Activated CD8-positive, alpha-beta T cell treated with anti-CD3 and anti-CD28 coated beads for 36 hours (primary cell): ENCODE measurements around the gene INSL3. TPM values are rescaled to one million over a fixed set of nuclear protein-coding genes. Genes with fewer than 3 reads are reported as not detected.

Experiments used
- ATAC-seq: fragments of 200-7000 bp; cut with Tn5 transposase; one replicate; pipeline ENCODE4 v1.10.0; 2021; ENCODE audit warnings: mild to moderate bottlenecking, moderate library complexity
- CTCF ChIA-PET: fragments of 350-600 bp; sonication (Branson Sonifier 250); formaldehyde crosslinking; loops from one replicate; lab custom pipeline; 2021; ENCODE audit warnings: antibody characterized with exemption; lab: Charles Lee
- POLR2A ChIA-PET: fragments of 350-600 bp; sonication (Branson Sonifier 250); formaldehyde crosslinking; loops from one replicate; lab custom pipeline; 2021; ENCODE audit warnings: antibody characterized with exemption; lab: Charles Lee
- DNase-seq: peaks from one replicate; pipeline ENCODE4 v3.0.0-alpha.2; 2020
- H3K27ac Mint-ChIP-seq: one replicate; pipeline ENCODE4 v1.8.0; 2021; ENCODE audit warnings: mild to moderate bottlenecking, mixed read lengths
- H3K27me3 Mint-ChIP-seq: one replicate; pipeline ENCODE4 v1.8.0; 2021; ENCODE audit warnings: mixed read lengths
- H3K36me3 Mint-ChIP-seq: one replicate; pipeline ENCODE4 v1.8.0; 2021; ENCODE audit warnings: low read depth, mixed read lengths
- H3K4me1 Mint-ChIP-seq: one replicate; pipeline ENCODE4 v1.8.0; 2021; ENCODE audit warnings: low read depth, mixed read lengths
- H3K4me3 Mint-ChIP-seq: one replicate; pipeline ENCODE4 v1.8.0; 2021; ENCODE audit warnings: mild to moderate bottlenecking, moderate library complexity, mixed read lengths
- H3K9me3 Mint-ChIP-seq: one replicate; pipeline ENCODE4 v1.8.0; 2021; ENCODE audit warnings: mixed read lengths
- CTCF ChIP-seq: fragments of 200-600 bp; IDR thresholded peaks from one replicate; pipeline ENCODE4 v1.8.0; 2022; ENCODE audit warnings: antibody characterized with exemption, mild to moderate bottlenecking
- intact Hi-C: fragments of 100-400 bp; cut with micrococcal nuclease; formaldehyde crosslinking; loops from one replicate; pipeline ENCODE4 v1.10.0; 2022
- total RNA-seq, 2 experiments: library from RNA; stranded (reverse); gene quantifications; one replicate each; pipeline ENCODE4 v1.2.3, GENCODE V29; 2021

The INSL3 gene
- 1 to 10 TPM; 5.9 to 6.9 TPM for total RNA-seq

- Mint-ChIP-seq H3K36me3 (peaks cover 5% of the 10 kb centered on the region), H3K4me1 (no peaks in the 10 kb centered on the region), H3K9me3 (no peaks in the 10 kb centered on the region), H3K27me3 (no peaks in the 10 kb centered on the region), H3K27ac (no peak within 1 kb of the TSS), H3K4me3 (no peak within 1 kb of the TSS)
- no peak for ATAC-seq
- TF ChIP-seq CTCF: no peak
- no peak for DNase-seq
- intact Hi-C loops: no loop called here
- POLR2A ChIA-PET: no interaction called here
- CTCF ChIA-PET: no interaction called here
These were observed at the start of gene INSL3 for GRCh38 chr19:17821190-17821589. INSL3 (minus strand) TSS chr19:17821519; CDS start chr19:17821506, 13 bp downstream.

GRCh38 chr19:17869114-17869608 is 47.8 kb upstream of the INSL3 start:
- Mint-ChIP-seq H3K36me3 (peaks cover 9% of the 10 kb centered on the region), H3K9me3 (no peaks in the 10 kb centered on the region), H3K4me3 (no peak overlapping the region), H3K4me1 (peaks cover 13% of the 10 kb centered on the region), H3K27ac (no peak overlapping the region), H3K27me3 (no peaks in the 10 kb centered on the region)
- ChIA-PET POLR2A (interaction anchor here (1.1 to 6.5 kb wide), 2 partner anchors 7 to 63 kb away, joined by 3 to 122 read pairs; partner anchors contain the start of genes CCDC124 and RPL18A), CTCF (interaction anchor here (1.7 to 4.8 kb wide), 3 partner anchors 9 to 63 kb away, joined by 6 to 38 read pairs (median 16); partner anchors contain the start of genes CCDC124 and RPL18A)
- DNase-seq: no peak
- intact Hi-C loops: no loop called here
- ATAC-seq: no peak
- TF ChIP-seq CTCF: no peak

GRCh38 chr19:17868669-17869068 is 47.4 kb upstream of the INSL3 start:
- no peaks in the 10 kb centered on the region for H3K27me3 Mint-ChIP-seq
- no peaks in the 10 kb centered on the region for H3K9me3 Mint-ChIP-seq
- peaks cover 13% of the 10 kb centered on the region for H3K4me1 Mint-ChIP-seq
- CTCF ChIA-PET: interaction anchor here (1.7 to 1.8 kb wide), 2 partner anchors 10 to 64 kb away, joined by 4 to 6 read pairs; partner anchors contain the start of gene CCDC124
- TF ChIP-seq CTCF: no peak
- POLR2A ChIA-PET: interaction anchor here (1.1 to 6.5 kb wide), 2 partner anchors 7 to 64 kb away, joined by 3 to 122 read pairs; partner anchors contain the start of genes CCDC124 and RPL18A
- H3K27ac Mint-ChIP-seq: no peak overlapping the region
- intact Hi-C loops: no loop called here
- no peak for DNase-seq
- no peak overlapping the region for H3K4me3 Mint-ChIP-seq
- peaks cover 14% of the 10 kb centered on the region for H3K36me3 Mint-ChIP-seq
- no peak for ATAC-seq

- TF ChIP-seq CTCF: no peak
- Mint-ChIP-seq H3K9me3 (no peaks in the 10 kb centered on the region), H3K27ac (no peak overlapping the region), H3K27me3 (no peaks in the 10 kb centered on the region), H3K36me3 (peaks cover 29% of the 10 kb centered on the region), H3K4me1 (peaks cover 18% of the 10 kb centered on the region), H3K4me3 (no peak overlapping the region)
- no peak for DNase-seq
- ATAC-seq: no peak
- ChIA-PET POLR2A (interaction anchor here (1.1 to 8.7 kb wide), 4 partner anchors 19 to 84 kb away, joined by 4 to 143 read pairs (median 43); partner anchors contain the start of genes CCDC124 and JAK3), CTCF (interaction anchor here (1.8 kb wide), 1 partner anchor 8 kb away, joined by 4 read pairs; no protein-coding TSS in a partner anchor)
- intact Hi-C loops: no loop called here
These were observed 45.7 kb upstream of the INSL3 start for GRCh38 chr19:17866964-17867486.
